Frontal cortex (tissue), 4 donors: ENCODE results near the gene MLLT3. TPM values are rescaled to one million over a fixed set of nuclear protein-coding genes. Genes with fewer than 3 reads are reported as not detected.
A peak's percentile ranks its signal among the peaks of the same experiment; 100 is the strongest.
"Not testable (repeated sequence)": the region's sequence is repeated elsewhere in the genome, so short reads cannot be mapped to it uniquely, and the experiment has no call there.

Experiments
- DNase-seq, 2 donors: peaks; one replicate each; pipeline ENCODE4 v3.0.0; 2012; ENCODE audit warnings: low spot score in 2 of 2
- FAIRE-seq: peaks from 2 replicates; lab custom pipeline; 2012; peaks lifted over from hg19 to GRCh38; lab: Jason Lieb, UNC
- total RNA-seq: library from RNA; depleted of rRNA; stranded (reverse); fragments of >200 nt; gene quantifications from one replicate; pipeline ENCODE4 v1.2.3, GENCODE V29; 2014
- donor health status: control.
- donor health status: control.
- donor health status: control.

MLLT3 gene
- 125 TPM for total RNA-seq

GRCh38 chr9:20622330-20623020 is at the start of gene MLLT3:
Gene MLLT3, minus strand, starts transcription at chr9:20622499.
- DNase-seq (peak; percentile 89), FAIRE-seq (no peak)

- no peak for DNase-seq
- FAIRE-seq, result no peak
These were observed 49.3 kb upstream of the MLLT3 start for GRCh38 chr9:20671635-20672034.

GRCh38 chr9:20670395-20670794 is 48.1 kb upstream of the MLLT3 start:
- no peak for FAIRE-seq
- DNase-seq, result no peak

GRCh38 chr9:20664501-20664900 is 42.2 kb upstream of the MLLT3 start:
- no peak for FAIRE-seq
- no peak for DNase-seq

GRCh38 chr9:20663133-20663532 is 40.8 kb upstream of the MLLT3 start:
- FAIRE-seq (no peak), DNase-seq (no peak)

- DNase-seq (no peak), FAIRE-seq (no peak)
These were observed 39.9 kb upstream of the MLLT3 start for GRCh38 chr9:20662156-20662555.

GRCh38 chr9:20659474-20659967 is 37.2 kb upstream of the MLLT3 start:
- DNase-seq (no peak), FAIRE-seq (no peak)

- DNase-seq (no peak), FAIRE-seq (no peak)
These were observed 36.6 kb upstream of the MLLT3 start for GRCh38 chr9:20658677-20659473.

GRCh38 chr9:20658246-20658667 is 36.0 kb upstream of the MLLT3 start:
- not testable (repeated sequence) for DNase-seq, FAIRE-seq

- FAIRE-seq (no peak), DNase-seq (no peak)
These were observed 29.6 kb upstream of the MLLT3 start for GRCh38 chr9:20651939-20652338.

- DNase-seq, result no peak
- FAIRE-seq, result no peak
These were observed 28.5 kb upstream of the MLLT3 start for GRCh38 chr9:20650750-20651299.

- no peak for FAIRE-seq
- DNase-seq, result no peak
These were observed 28.0 kb upstream of the MLLT3 start for GRCh38 chr9:20650313-20650712.

GRCh38 chr9:20649381-20649780 is 27.1 kb upstream of the MLLT3 start:
- FAIRE-seq, result no peak
- DNase-seq, result no peak

- no peak for DNase-seq
- no peak for FAIRE-seq
These were observed 24.4 kb upstream of the MLLT3 start for GRCh38 chr9:20646656-20647055.

- no peak for FAIRE-seq
These were observed 21.4 kb upstream of the MLLT3 start for GRCh38 chr9:20643660-20644059.

GRCh38 chr9:20642045-20642444 is 19.7 kb upstream of the MLLT3 start:
- FAIRE-seq, result no peak

More at GRCh38 chr9:20643660-20644059, 21.4 kb upstream of the MLLT3 start:
- DNase-seq, result no peak

GRCh38 chr9:20640331-20641187 is 18.3 kb upstream of the MLLT3 start:
- FAIRE-seq, result no peak
- no peak for DNase-seq

More at GRCh38 chr9:20642045-20642444, 19.7 kb upstream of the MLLT3 start:
- no peak for DNase-seq

GRCh38 chr9:20636888-20637440 is 14.7 kb upstream of the MLLT3 start:
- FAIRE-seq (no peak), DNase-seq (no peak)

GRCh38 chr9:20634895-20635294 is 12.6 kb upstream of the MLLT3 start:
- no peak for DNase-seq
- no peak for FAIRE-seq

- DNase-seq (no peak), FAIRE-seq (no peak)
These were observed 10.4 kb upstream of the MLLT3 start for GRCh38 chr9:20632705-20633104.
